Mucosa of descending colon (tissue), 3 donors: ENCODE data around the gene TMEM259. TPM values are rescaled to one million over a fixed set of nuclear protein-coding genes. Genes with fewer than 3 reads are reported as not detected.

ENCODE experiments used
- ATAC-seq: fragments of 200-7000 bp; cut with Tn5 transposase; one replicate; pipeline ENCODE4 v1.9.1; 2020; ENCODE audit warnings: mild to moderate bottlenecking, moderate library complexity
- DNase-seq, 3 donors: peaks; one replicate each; pipeline ENCODE4 v3.0.0-alpha.2; 2020
- H3K36me3 ChIP-seq: fragments of 200-600 bp; one replicate; pipeline ENCODE4 v1.8.0; 2021; ENCODE audit warnings: low read depth, mild to moderate bottlenecking
- H3K4me1 ChIP-seq: fragments of 200-600 bp; one replicate; pipeline ENCODE4 v1.8.0; 2021; ENCODE audit warnings: low read depth, mild to moderate bottlenecking
- H3K4me3 ChIP-seq: fragments of 200-600 bp; one replicate; pipeline ENCODE4 v1.8.0; 2021; ENCODE audit warnings: mild to moderate bottlenecking
- H3K9me3 ChIP-seq: fragments of 200-600 bp; one replicate; pipeline ENCODE4 v1.8.0; 2021; ENCODE audit warnings: mild to moderate bottlenecking
- intact Hi-C, 2 donors: fragments of 100-400 bp; cut with DNase I in 1 of 2; cut with micrococcal nuclease in 1 of 2; formaldehyde crosslinking; loops; one replicate each; pipeline versions ENCODE4 v1.11.0 to v1.11.1; 2022; cut with DNase I, micrococcal nuclease
- total RNA-seq, 3 donors: library from RNA; stranded (reverse); fragmentation: NEBNext Ultra II Directional in 2 of 3; extraction: Animal tissue kit (Norgen Biotek cat#: 25700) in 2 of 3; gene quantifications; one replicate each; pipeline versions ENCODE4 v1.2.1 to v1.2.4, GENCODE V29; 2021 to 2023
- TF ChIP-seq, protein P1 (sequence below): fragments of 200-600 bp; IDR thresholded peaks from one replicate; pipeline ENCODE4 v1.8.0; 2022; ENCODE audit warnings: antibody characterized with exemption, mild to moderate bottlenecking
- donor health status: DM: no; HTN: no; CAD: no; lungs with moderate emphysema.
- donor health status: DM: no; HTN: no; CAD: no.
- donor health status: DM: no; HTN: yes; CAD: no.

Gene TMEM259
- total RNA-seq, 3 donors from 2014 or later, result 185 to 199 (median 190) TPM

DNA sequence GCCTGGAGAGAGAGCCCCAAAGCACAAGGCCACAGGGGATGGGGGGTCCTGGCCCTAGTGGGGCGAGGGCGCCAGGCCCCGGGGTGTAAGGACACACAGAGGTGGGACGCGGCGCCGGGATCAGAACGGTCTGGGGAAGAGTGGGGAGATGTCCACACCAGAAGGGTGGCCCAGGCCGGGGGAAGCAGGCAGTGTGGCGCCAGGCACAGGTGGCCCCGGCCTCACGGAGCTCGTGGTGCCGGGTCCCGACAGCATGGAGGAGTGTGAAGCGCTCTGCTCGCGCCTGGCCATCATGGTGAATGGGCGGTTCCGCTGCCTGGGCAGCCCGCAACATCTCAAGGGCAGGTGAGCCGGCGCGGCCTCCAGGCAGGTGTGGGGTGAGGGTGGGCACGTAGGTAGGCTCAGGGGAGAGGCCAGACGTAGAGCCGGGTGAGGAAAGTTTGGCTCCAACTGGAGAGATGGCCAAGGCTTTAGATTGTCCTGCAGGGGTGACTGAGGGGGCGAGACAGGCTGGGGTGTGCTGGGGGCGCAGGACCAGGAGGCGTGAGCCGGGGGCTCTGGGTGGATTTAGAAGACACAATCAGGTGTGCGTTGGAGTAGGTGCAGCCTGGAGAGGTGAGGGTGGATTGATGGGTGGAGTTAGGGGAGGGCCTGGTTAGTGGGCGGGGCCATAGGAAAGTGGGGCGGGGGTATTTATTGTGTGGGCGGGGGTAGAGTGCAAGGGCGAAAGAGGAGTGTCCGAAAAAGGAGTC lies 43.2 kb upstream of the TMEM259 start:
- DNase-seq, result peak; percentile 27 to 63 (median 45)
- ATAC-seq, result peak; percentile 4
- Histone ChIP-seq H3K4me3 (no peak overlapping the region), H3K9me3 (no peaks in the 10 kb centered on the region), H3K4me1 (peaks cover 34% of the 10 kb centered on the region), H3K36me3 (no peaks in the 10 kb centered on the region)
- TF ChIP-seq, protein P1, sequence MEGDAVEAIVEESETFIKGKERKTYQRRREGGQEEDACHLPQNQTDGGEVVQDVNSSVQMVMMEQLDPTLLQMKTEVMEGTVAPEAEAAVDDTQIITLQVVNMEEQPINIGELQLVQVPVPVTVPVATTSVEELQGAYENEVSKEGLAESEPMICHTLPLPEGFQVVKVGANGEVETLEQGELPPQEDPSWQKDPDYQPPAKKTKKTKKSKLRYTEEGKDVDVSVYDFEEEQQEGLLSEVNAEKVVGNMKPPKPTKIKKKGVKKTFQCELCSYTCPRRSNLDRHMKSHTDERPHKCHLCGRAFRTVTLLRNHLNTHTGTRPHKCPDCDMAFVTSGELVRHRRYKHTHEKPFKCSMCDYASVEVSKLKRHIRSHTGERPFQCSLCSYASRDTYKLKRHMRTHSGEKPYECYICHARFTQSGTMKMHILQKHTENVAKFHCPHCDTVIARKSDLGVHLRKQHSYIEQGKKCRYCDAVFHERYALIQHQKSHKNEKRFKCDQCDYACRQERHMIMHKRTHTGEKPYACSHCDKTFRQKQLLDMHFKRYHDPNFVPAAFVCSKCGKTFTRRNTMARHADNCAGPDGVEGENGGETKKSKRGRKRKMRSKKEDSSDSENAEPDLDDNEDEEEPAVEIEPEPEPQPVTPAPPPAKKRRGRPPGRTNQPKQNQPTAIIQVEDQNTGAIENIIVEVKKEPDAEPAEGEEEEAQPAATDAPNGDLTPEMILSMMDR, result no peak
- intact Hi-C loops, result no loop called here

DNA sequence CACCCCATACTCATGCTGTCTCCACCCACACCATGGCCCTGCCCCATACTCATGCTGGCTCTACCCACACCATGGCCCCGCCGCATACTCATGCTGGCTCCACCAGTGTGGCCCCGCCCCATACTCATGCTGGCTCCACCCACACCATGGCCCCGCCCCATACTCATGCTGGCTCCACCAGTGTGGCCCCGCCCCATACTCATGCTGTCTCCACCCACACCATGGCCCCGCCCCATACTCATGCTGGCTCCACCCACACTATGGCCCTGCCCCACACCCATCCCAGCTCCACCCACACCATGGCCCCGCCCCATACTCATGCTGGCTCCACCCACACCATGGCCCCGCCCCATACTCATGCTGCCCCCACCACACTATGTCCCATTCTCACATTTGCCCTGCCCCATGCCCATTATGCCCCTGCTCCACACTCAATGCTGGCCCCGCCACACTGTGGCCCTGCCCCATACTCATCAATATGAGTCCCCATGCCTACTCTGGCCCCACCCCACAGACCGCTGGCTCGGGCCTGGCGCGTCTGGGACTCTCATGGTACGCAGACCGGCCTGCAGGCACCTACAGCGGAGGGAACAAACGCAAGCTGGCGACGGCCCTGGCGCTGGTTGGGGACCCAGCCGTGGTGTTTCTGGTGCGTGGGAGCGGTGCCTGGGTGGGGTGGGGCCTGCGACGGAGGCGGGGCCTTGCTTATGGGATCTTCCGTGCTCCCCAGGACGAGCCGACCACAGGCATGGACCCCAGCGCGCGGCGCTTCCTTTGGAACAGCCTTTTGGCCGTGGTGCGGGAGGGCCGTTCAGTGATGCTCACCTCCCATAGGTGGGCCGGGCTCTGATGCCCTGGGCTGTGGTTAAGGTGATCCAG lies 42.3 kb upstream of the TMEM259 start:
- ATAC-seq, result no peak
- Histone ChIP-seq H3K9me3 (peaks cover 4% of the 10 kb centered on the region), H3K4me1 (peaks cover 30% of the 10 kb centered on the region), H3K36me3 (no peaks in the 10 kb centered on the region), H3K4me3 (no peak overlapping the region)
- peak; percentile 35 to 78 (median 59) for DNase-seq
- intact Hi-C loops, result no loop called here
- TF ChIP-seq, protein P1, result no peak

DNA sequence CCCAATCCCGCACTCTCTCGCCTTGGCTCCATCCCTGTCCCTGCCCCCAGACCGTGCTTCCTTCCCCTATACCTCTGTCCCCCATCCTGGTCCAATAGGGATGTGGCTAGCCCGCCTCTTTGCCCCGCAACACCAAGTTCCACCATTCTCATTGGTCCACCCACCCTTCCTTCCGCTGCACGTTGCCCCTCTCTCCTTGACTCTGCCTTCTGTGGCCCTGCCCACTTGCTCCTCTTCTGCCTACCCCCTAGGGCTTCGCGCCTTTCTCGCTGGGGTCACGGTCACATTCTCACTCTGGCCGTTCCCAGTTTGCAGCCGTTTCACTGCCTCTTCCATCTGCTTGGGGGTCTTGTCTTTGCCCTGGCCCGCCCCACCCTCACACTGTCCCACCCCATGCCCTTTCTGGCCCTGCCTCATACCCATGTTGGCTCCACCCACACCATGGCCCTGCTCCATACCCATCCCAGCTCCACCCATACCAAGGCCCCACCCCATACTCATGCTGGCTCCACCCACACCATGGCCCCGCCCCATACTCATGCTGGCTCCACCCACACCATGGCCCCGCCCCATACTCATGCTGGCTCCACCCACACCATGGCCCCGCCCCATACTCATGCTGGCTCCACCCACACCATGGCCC lies 41.6 kb upstream of the TMEM259 start:
- TF ChIP-seq, protein P1, result no peak
- no peak for DNase-seq
- H3K4me3 ChIP-seq, result no peak overlapping the region
- H3K36me3 ChIP-seq, result no peaks in the 10 kb centered on the region
- peaks cover 29% of the 10 kb centered on the region for H3K4me1 ChIP-seq
- ATAC-seq, result no peak
- H3K9me3 ChIP-seq, result peaks cover 11% of the 10 kb centered on the region
- intact Hi-C loops, result no loop called here

DNA sequence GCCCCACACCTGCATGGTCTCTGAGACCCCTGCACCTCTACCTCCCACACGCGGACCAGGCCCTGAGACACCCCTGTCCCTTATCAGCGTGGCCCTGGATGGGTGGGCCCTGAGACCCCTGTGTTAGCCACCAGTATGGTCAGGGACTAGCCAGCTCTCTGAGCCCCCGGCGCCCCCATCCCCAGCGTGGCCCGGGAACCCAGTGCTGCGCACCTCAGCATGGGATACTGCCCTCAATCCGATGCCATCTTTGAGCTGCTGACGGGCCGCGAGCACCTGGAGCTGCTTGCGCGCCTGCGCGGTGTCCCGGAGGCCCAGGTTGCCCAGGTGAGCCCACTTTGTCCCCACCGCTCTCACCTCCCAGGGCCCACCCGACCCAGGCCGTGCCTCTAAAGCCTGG lies 41.1 kb upstream of the TMEM259 start:
- peaks cover 24% of the 10 kb centered on the region for H3K4me1 ChIP-seq
- no peak for ATAC-seq
- TF ChIP-seq, protein P1, result no peak
- H3K4me3 ChIP-seq, result no peak overlapping the region
- peak in 1 of 3 donors; percentile 61 for DNase-seq
- peaks cover 17% of the 10 kb centered on the region for H3K9me3 ChIP-seq
- H3K36me3 ChIP-seq, result no peaks in the 10 kb centered on the region
- intact Hi-C loops, result no loop called here

DNA sequence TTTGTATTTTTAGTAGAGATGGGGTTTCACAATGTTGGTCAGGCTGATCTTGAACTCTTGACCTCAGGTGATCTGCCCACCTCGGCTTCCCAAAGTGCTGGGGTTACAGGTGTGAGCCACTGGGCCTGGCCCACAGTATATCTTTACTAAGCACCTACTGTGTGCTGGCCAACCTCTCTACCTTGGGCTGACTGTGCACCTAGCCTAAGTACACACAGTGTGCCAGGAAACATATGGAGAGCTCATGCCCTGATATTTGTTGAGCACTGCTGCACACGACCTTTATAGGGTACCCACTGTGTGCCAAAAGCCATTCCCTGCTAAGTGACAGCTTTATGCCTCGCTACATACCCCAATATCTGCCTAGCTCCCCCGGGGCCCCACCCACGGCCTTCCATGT lies 39.8 kb upstream of the TMEM259 start:
- peaks cover 23% of the 10 kb centered on the region for H3K9me3 ChIP-seq
- TF ChIP-seq, protein P1, result no peak

More for the DNA sequence above, 39.8 kb upstream of the TMEM259 start:
- H3K4me1 ChIP-seq, result peaks cover 12% of the 10 kb centered on the region
- DNase-seq (no peak), ATAC-seq (no peak)
- no peak overlapping the region for H3K4me3 ChIP-seq
- intact Hi-C loops, result no loop called here
- no peaks in the 10 kb centered on the region for H3K36me3 ChIP-seq
